T-cell (primary cell): ENCODE data around the gene DCUN1D2. TPM values are rescaled to one million over a fixed set of nuclear protein-coding genes. Genes with fewer than 3 reads are reported as not detected.

ENCODE experiments used
- ATAC-seq, 4 experiments: fragments of 200-7000 bp in 3 of 4; fragments of 150-1000 bp in 1 of 4; cut with Tn5 transposase; replicated peaks in 1 of 4; 1 replicate in 3 of 4; 2 replicates in 1 of 4; pipeline ENCODE4 v1.10.0; 2021; ENCODE audit warnings: moderate library complexity in 3 of 4, mild to moderate bottlenecking in 2 of 4, moderate number of reproducible peaks in 1 of 4
- CTCF ChIA-PET, 2 donors: fragments of 300-600 bp; sonication (Branson Sonifier 250); formaldehyde crosslinking; loops; one replicate each; lab custom pipeline; 2022; ENCODE audit warnings: antibody characterized with exemption in 2 of 2; lab: Charles Lee
- POLR2A ChIA-PET, 2 donors: fragments of 300-600 bp; sonication (Branson Sonifier 250); formaldehyde crosslinking; loops; one replicate each; lab custom pipeline; 2022; ENCODE audit warnings: antibody characterized with exemption in 2 of 2; lab: Charles Lee
- DNase-seq, 35 experiments: peaks; one replicate each; pipeline versions ENCODE4 v3.0.0 to v3.0.0-alpha.2; 2013 to 2023
- H3K27ac ChIP-seq: one replicate; pipeline ENCODE4 v1.5.1; 2013; ENCODE audit warnings: low read length
- H3K27me3 ChIP-seq, 2 experiments: replicated peaks in 1 of 2; 1 replicate in 1 of 2; 2 replicates in 1 of 2; pipeline versions ENCODE4 v1.6.1 to v1.7.0; 2013; ENCODE audit warnings: low read length in 1 of 2, mixed read lengths in 1 of 2; ENCODE audit not compliant: control insufficient read depth in 2 of 2, insufficient read depth in 2 of 2; ENCODE audit errors: extremely low read depth in 1 of 2
- H3K36me3 ChIP-seq, 2 donors: 1 replicate in 1 of 2; 2 replicates in 1 of 2; pipeline versions ENCODE4 v1.6.1 to v1.7.0; 2013; ENCODE audit warnings: low read length in 1 of 2; ENCODE audit not compliant: control insufficient read depth in 2 of 2, insufficient read depth in 1 of 2; ENCODE audit errors: extremely low read depth in 1 of 2
- H3K4me1 ChIP-seq, 2 experiments: 1 replicate in 1 of 2; 2 replicates in 1 of 2; pipeline versions ENCODE4 v1.6.1 to v1.7.0; 2013; ENCODE audit warnings: low read length in 2 of 2, mixed read lengths in 1 of 2; ENCODE audit not compliant: insufficient read depth in 2 of 2, control insufficient read depth in 1 of 2; ENCODE audit errors: extremely low read depth in 1 of 2
- H3K4me3 ChIP-seq, 2 donors: 1 replicate in 1 of 2; 2 replicates in 1 of 2; pipeline versions ENCODE4 v1.5.1 to v1.7.0; 2013; ENCODE audit warnings: mild to moderate bottlenecking in 2 of 2, low read length in 1 of 2, moderate library complexity in 1 of 2; ENCODE audit not compliant: control insufficient read depth in 1 of 2; ENCODE audit errors: extremely low read depth in 1 of 2
- H3K9me3 ChIP-seq: 2 replicates; pipeline ENCODE4 v1.7.0; 2013
- H3K27ac Mint-ChIP-seq, 2 donors: one replicate each; pipeline ENCODE4 v1.8.0; 2020 to 2021; ENCODE audit warnings: mild to moderate bottlenecking in 2 of 2, mixed read lengths in 2 of 2
- H3K27me3 Mint-ChIP-seq, 2 donors: one replicate each; pipeline ENCODE4 v1.8.0; 2021 to 2022; ENCODE audit warnings: mixed read lengths in 2 of 2
- H3K36me3 Mint-ChIP-seq: one replicate; pipeline ENCODE4 v1.8.0; 2021; ENCODE audit warnings: mixed read lengths
- H3K4me1 Mint-ChIP-seq, 3 donors: one replicate each; pipeline ENCODE4 v1.8.0; 2020 to 2022; ENCODE audit warnings: mixed read lengths in 3 of 3, mild to moderate bottlenecking in 1 of 3
- H3K4me3 Mint-ChIP-seq, 3 donors: one replicate each; pipeline ENCODE4 v1.8.0; 2020 to 2022; ENCODE audit warnings: mild to moderate bottlenecking in 3 of 3, mixed read lengths in 3 of 3, moderate library complexity in 3 of 3
- H3K9me3 Mint-ChIP-seq, 3 donors: one replicate each; pipeline ENCODE4 v1.8.0; 2020 to 2022; ENCODE audit warnings: mixed read lengths in 3 of 3
- WGBS: methylation state at CpG from one replicate; pipeline ENCODE4 v1.1.5; 2013; ENCODE audit warnings: missing lambda C conversion rate; ENCODE audit not compliant: insufficient coverage; 5-methylcytosine and 5-hydroxymethylcytosine counted together
- total RNA-seq, 35 experiments: library from RNA in 6 of 35; stranded (reverse) in 6 of 35; fragments of 120-200 nt in 1 of 35; gene quantifications; one replicate each; pipeline versions ENCODE4 v1.2.1 to v1.2.4 and lab custom pipeline; 2013 to 2026

Gene DCUN1D2
- total RNA-seq, 5 donors from 2014 or later (not counting 1 experiment from before 2014, with no cell fraction given) = 18.7 to 27.7 (median 25.3) TPM

GRCh38 chr13:113464476-113464875 lies 26.0 kb downstream of the DCUN1D2 start:
- Histone ChIP-seq H3K9me3 (no peaks in the 10 kb centered on the region), H3K4me3 (no peak overlapping the region), H3K27ac (no peak overlapping the region), H3K36me3 (peaks cover 8 to 18% of the 10 kb centered on the region in 2 donors), H3K4me1 (peaks cover 0 to 7% of the 10 kb centered on the region in 2 experiments), H3K27me3 (no peaks in the 10 kb centered on the region)
- Mint-ChIP-seq H3K27me3 (no peaks in the 10 kb centered on the region), H3K4me3 (no peak overlapping the region), H3K4me1 (peaks cover 4 to 8% (median 5%) of the 10 kb centered on the region in 3 donors), H3K9me3 (no peaks in the 10 kb centered on the region), H3K27ac (no peak overlapping the region), H3K36me3 (peaks cover 26% of the 10 kb centered on the region)
- DNase-seq (no peak), ATAC-seq (no peak)
- WGBS = 95% methylated on average over 14 of the region's 16 CpGs
- POLR2A ChIA-PET = no interaction called here
- CTCF ChIA-PET = no interaction called here

- no peak for DNase-seq
- ChIA-PET POLR2A (no interaction called here), CTCF (no interaction called here)
- no peak for ATAC-seq
- Mint-ChIP-seq H3K27ac (no peak overlapping the region), H3K36me3 (peaks cover 29% of the 10 kb centered on the region), H3K9me3 (no peaks in the 10 kb centered on the region), H3K27me3 (no peaks in the 10 kb centered on the region), H3K4me1 (peaks cover 4 to 8% (median 5%) of the 10 kb centered on the region in 3 donors), H3K4me3 (no peak overlapping the region)
- peaks cover 11 to 29% of the 10 kb centered on the region in 2 donors for H3K36me3 ChIP-seq
- H3K4me3 ChIP-seq = no peak overlapping the region
- no peak overlapping the region for H3K27ac ChIP-seq
- WGBS = 100% methylated on average over 7 of the region's 12 CpGs
- no peaks in the 10 kb centered on the region for H3K27me3 ChIP-seq
- peaks cover 0 to 7% of the 10 kb centered on the region in 2 experiments for H3K4me1 ChIP-seq
- no peaks in the 10 kb centered on the region for H3K9me3 ChIP-seq
These were observed 29.3 kb downstream of the DCUN1D2 start for GRCh38 chr13:113461022-113461751.

- DNase-seq = no peak
- Mint-ChIP-seq H3K4me3 (no peak overlapping the region), H3K4me1 (peaks cover 4 to 8% (median 5%) of the 10 kb centered on the region in 3 donors), H3K9me3 (no peaks in the 10 kb centered on the region), H3K27me3 (no peaks in the 10 kb centered on the region), H3K27ac (no peak overlapping the region), H3K36me3 (peaks cover 33% of the 10 kb centered on the region)
- H3K9me3 ChIP-seq = no peaks in the 10 kb centered on the region
- H3K27me3 ChIP-seq = no peaks in the 10 kb centered on the region
- no peak overlapping the region for H3K27ac ChIP-seq
- POLR2A ChIA-PET = no interaction called here
- WGBS = 97% methylated on average over 13 of the region's 14 CpGs
- H3K4me3 ChIP-seq = no peak overlapping the region
- H3K36me3 ChIP-seq = peaks cover 11 to 33% of the 10 kb centered on the region in 2 donors
- peaks cover 0 to 4% of the 10 kb centered on the region in 2 experiments for H3K4me1 ChIP-seq
- no peak for ATAC-seq
- CTCF ChIA-PET = no interaction called here
These were observed 29.9 kb downstream of the DCUN1D2 start for GRCh38 chr13:113460599-113460998.

GRCh38 chr13:113460064-113460555 lies 30.4 kb downstream of the DCUN1D2 start:
- Histone ChIP-seq H3K4me1 (no peaks in the 10 kb centered on the region), H3K36me3 (peaks cover 13 to 33% of the 10 kb centered on the region in 2 donors), H3K27ac (no peak overlapping the region), H3K4me3 (no peak overlapping the region), H3K9me3 (no peaks in the 10 kb centered on the region), H3K27me3 (no peaks in the 10 kb centered on the region)
- ATAC-seq = no peak
- Mint-ChIP-seq H3K27ac (no peak overlapping the region), H3K4me3 (no peak overlapping the region), H3K27me3 (no peaks in the 10 kb centered on the region), H3K4me1 (peaks cover under 1 to 5% (median 3%) of the 10 kb centered on the region in 3 donors), H3K36me3 (peaks cover 36% of the 10 kb centered on the region), H3K9me3 (no peaks in the 10 kb centered on the region)
- 95% methylated on average over 14 of the region's 14 CpGs for WGBS
- no peak for DNase-seq
- ChIA-PET POLR2A (no interaction called here), CTCF (no interaction called here)

GRCh38 chr13:113458253-113459065 lies 32.1 kb downstream of the DCUN1D2 start:
- Mint-ChIP-seq H3K36me3 (peaks cover 44% of the 10 kb centered on the region), H3K27ac (no peak overlapping the region), H3K9me3 (no peaks in the 10 kb centered on the region), H3K4me3 (no peak overlapping the region), H3K27me3 (no peaks in the 10 kb centered on the region), H3K4me1 (peaks cover 0 to 2% (median 0%) of the 10 kb centered on the region in 3 donors)
- ChIA-PET POLR2A (no interaction called here), CTCF (interaction anchor here in 1 of 2 donors (0.6 kb wide), 1 partner anchor 491 kb away, joined by 7 read pairs; no protein-coding TSS in a partner anchor)
- WGBS = 95% methylated on average over 18 of the region's 23 CpGs
- no peaks in the 10 kb centered on the region for H3K27me3 ChIP-seq
- peaks cover 17 to 33% of the 10 kb centered on the region in 2 donors for H3K36me3 ChIP-seq
- ATAC-seq (no peak), DNase-seq (no peak)
- no peak overlapping the region for H3K4me3 ChIP-seq
- no peaks in the 10 kb centered on the region for H3K4me1 ChIP-seq
- H3K9me3 ChIP-seq = no peaks in the 10 kb centered on the region
- no peak overlapping the region for H3K27ac ChIP-seq

- Mint-ChIP-seq H3K4me3 (no peak overlapping the region), H3K36me3 (peaks cover 43% of the 10 kb centered on the region), H3K4me1 (no peaks in the 10 kb centered on the region), H3K9me3 (no peaks in the 10 kb centered on the region), H3K27me3 (no peaks in the 10 kb centered on the region), H3K27ac (no peak overlapping the region)
- H3K27me3 ChIP-seq = no peaks in the 10 kb centered on the region
- 88% methylated on average over 12 of the region's 27 CpGs for WGBS
- ChIA-PET CTCF (no interaction called here), POLR2A (interaction anchor here in 1 of 2 donors (0.6 kb wide), 1 partner anchor 9 kb away, joined by 3 read pairs; no protein-coding TSS in a partner anchor)
- H3K4me1 ChIP-seq = no peaks in the 10 kb centered on the region
- no peak for DNase-seq
- H3K9me3 ChIP-seq = no peaks in the 10 kb centered on the region
- peaks cover 17 to 33% of the 10 kb centered on the region in 2 donors for H3K36me3 ChIP-seq
- no peak for ATAC-seq
- no peak overlapping the region for H3K4me3 ChIP-seq
- H3K27ac ChIP-seq = no peak overlapping the region
These were observed 33.0 kb downstream of the DCUN1D2 start for GRCh38 chr13:113457510-113457909.
